Measurements from ENCODE around the gene DDX6. TPM values are rescaled to one million over a fixed set of nuclear protein-coding genes. Genes with fewer than 3 reads are reported as not detected.
"Not testable (repeated sequence)": the region's sequence is repeated elsewhere in the genome, so short reads cannot be mapped to it uniquely, and the experiment has no call there.

DDX6 gene
- total RNA-seq, 2 donors from 2014 or later: 145 to 214 TPM

DNA sequence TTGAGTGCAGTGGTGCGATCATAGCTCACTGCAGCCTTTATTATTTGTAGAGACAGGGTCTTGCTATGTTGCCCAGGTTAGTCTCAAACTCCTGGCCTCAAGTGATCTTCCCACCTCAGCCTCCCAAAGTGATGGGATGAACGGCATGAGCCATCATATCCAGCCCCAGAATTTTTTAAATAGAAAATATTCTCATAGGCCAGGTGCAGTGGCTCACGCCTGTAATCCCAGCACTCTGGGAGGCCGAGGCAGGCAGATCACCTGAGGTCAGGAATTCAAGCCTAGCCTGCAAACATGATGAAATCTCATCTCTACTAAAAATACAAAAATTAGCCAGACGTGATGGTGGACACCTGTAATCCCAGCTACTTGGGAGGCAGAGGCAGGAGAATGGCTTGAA lies 7.6 kb downstream of the DDX6 start:
- H3K27ac Mint-ChIP-seq: peak overlapping the region in 1 of 2 donors; percentile 40
- H3K4me1 Mint-ChIP-seq (ENCODE audit: low read depth in 2 of 2): peaks cover 13 to 26% of the 10 kb centered on the region in 2 donors
- not testable (repeated sequence) for H3K4me3 Mint-ChIP-seq; ATAC-seq; H3K9me3 Mint-ChIP-seq; DNase-seq (ENCODE audit: low spot score); H3K27me3 Mint-ChIP-seq
- H3K36me3 Mint-ChIP-seq: peaks cover 15% of the 10 kb centered on the region

- DNase-seq (ENCODE audit: low spot score) (no peak), ATAC-seq (no peak)
- Mint-ChIP-seq H3K27me3 (no peaks in the 10 kb centered on the region), H3K27ac (peak overlapping the region in 1 of 2 donors; percentile 12), H3K36me3 (peaks cover 33% of the 10 kb centered on the region), H3K9me3 (no peaks in the 10 kb centered on the region), H3K4me3 (no peak overlapping the region), H3K4me1 (ENCODE audit: low read depth in 2 of 2) (peaks cover 33 to 38% of the 10 kb centered on the region in 2 donors)
Measured at GRCh38 chr11:118778898-118779297, 12.1 kb downstream of the DDX6 start.

DNA sequence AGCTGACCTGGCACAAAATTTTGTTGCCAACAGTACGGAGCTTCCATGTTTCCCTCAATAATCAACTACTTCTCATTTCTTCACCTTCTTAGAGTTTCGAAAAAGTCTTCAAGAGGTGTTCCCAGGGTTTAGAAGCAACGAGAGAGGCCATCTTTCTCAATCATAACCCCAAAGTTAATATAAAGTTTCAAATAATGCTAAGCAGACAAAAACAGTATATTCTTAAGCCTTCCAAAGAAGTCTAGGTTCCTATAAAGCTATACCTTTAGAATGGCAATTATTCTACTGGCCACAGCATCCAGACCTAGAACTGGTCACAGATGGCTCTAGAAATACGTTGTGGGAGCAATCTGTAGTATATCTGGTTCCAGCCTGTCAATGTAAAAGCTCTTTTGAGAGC lies 16.9 kb downstream of the DDX6 start:
- no peak for DNase-seq (ENCODE audit: low spot score)
- no peaks in the 10 kb centered on the region for H3K9me3 Mint-ChIP-seq
- H3K4me3 Mint-ChIP-seq: no peak overlapping the region
- peaks cover 39% of the 10 kb centered on the region for H3K36me3 Mint-ChIP-seq
- no peaks in the 10 kb centered on the region for H3K27me3 Mint-ChIP-seq
- peaks cover 56 to 67% of the 10 kb centered on the region in 2 donors for H3K4me1 Mint-ChIP-seq (ENCODE audit: low read depth in 2 of 2)
- no peak for ATAC-seq
- H3K27ac Mint-ChIP-seq: peak overlapping the region in 1 of 2 donors; percentile 76

- Mint-ChIP-seq H3K9me3 (no peaks in the 10 kb centered on the region), H3K4me3 (peak overlapping the region; percentile 18), H3K36me3 (peaks cover 27% of the 10 kb centered on the region), H3K4me1 (ENCODE audit: low read depth in 2 of 2) (peaks cover 46 to 58% of the 10 kb centered on the region in 2 donors), H3K27me3 (no peaks in the 10 kb centered on the region), H3K27ac (peak overlapping the region; percentile 60 to 80)
- ATAC-seq (no peak), DNase-seq (ENCODE audit: low spot score) (no peak)
Measured at GRCh38 chr11:118771547-118772288, 19.2 kb downstream of the DDX6 start.

DNA sequence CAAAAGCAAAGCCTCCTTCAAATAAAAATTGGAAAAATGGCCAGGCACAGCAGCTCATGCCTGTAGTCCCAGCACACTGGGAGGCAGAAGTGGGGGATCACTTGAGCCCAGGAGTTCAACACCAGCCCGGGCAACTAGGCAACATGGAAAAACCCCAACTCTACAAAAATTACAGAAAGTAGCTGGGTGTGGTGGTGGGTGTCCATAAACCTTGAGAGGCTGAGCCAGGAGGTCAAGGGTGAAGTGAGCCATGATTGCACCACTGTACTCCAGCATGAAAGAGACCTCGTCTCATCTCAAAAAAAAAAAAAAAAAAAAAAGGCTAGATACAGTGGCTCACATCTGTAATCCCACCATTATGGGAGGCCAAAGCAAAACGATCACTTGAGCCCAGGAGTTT lies 22.3 kb downstream of the DDX6 start:
- Mint-ChIP-seq H3K4me1 (ENCODE audit: low read depth in 2 of 2) (peaks cover 30 to 44% of the 10 kb centered on the region in 2 donors), H3K27me3 (no peaks in the 10 kb centered on the region), H3K27ac (peak overlapping the region; percentile 43 to 45), H3K36me3 (peaks cover 21% of the 10 kb centered on the region), H3K9me3 (no peaks in the 10 kb centered on the region), H3K4me3 (no peak overlapping the region)
- no peak for DNase-seq (ENCODE audit: low spot score)
- no peak for ATAC-seq

DNA sequence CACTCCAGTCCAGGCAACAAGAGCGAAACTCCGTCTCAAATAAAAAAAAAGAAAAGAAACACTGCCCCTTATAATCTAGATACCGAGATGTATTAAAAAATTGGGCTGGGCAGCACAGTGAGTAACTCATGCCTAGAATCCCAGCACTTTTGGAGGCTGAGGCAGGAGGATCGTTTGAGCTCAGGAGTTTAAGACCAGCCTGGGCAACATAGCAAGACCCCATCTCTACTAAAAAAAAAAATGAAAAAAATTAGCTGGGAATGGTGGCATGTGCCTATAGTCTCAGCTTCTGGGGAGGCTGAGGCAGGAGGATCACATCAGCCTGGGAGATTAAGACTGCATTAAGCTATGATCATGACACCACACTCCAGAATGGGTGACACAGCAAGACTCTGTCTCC lies 24.9 kb downstream of the DDX6 start:
- H3K4me3 Mint-ChIP-seq: no peak overlapping the region
- peaks cover 14% of the 10 kb centered on the region for H3K36me3 Mint-ChIP-seq
- ATAC-seq (no peak), DNase-seq (ENCODE audit: low spot score) (no peak)
- no peaks in the 10 kb centered on the region for H3K9me3 Mint-ChIP-seq
- H3K4me1 Mint-ChIP-seq (ENCODE audit: low read depth in 2 of 2): peaks cover 12 to 25% of the 10 kb centered on the region in 2 donors
- H3K27me3 Mint-ChIP-seq: no peaks in the 10 kb centered on the region
- H3K27ac Mint-ChIP-seq: no peak overlapping the region

DNA sequence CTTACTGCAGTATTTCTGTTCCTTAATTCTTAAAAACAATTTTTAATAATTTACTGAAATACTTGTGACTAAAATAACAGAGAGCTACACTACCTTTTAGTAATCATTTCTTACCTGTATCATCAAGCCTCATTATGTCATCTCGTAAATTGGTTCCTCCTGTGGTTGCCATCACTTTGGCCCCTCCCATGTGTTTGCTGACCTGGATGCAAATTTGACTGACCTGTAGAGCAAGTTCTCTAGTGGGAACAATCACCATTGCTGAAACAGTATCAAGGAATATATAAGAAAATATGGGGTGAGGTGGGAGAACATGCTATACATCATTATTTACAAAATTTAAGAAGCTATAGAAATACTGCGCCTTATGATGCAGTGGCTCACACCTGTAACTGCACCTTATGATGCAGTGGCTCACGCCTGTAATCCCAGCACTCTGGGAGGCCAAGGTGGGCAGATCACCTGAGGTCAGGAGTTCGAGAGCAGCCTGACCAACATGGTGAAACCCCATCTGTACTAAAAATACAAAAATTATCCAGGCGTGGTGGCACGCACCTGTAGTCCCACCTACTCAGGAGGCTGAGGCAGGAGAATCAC lies 25.8 kb downstream of the DDX6 start:
- Mint-ChIP-seq H3K4me1 (ENCODE audit: low read depth in 2 of 2) (peaks cover 12 to 18% of the 10 kb centered on the region in 2 donors), H3K36me3 (peaks cover 14% of the 10 kb centered on the region)
- not testable (repeated sequence) for ATAC-seq; H3K27ac Mint-ChIP-seq; H3K9me3 Mint-ChIP-seq; H3K27me3 Mint-ChIP-seq; DNase-seq (ENCODE audit: low spot score); H3K4me3 Mint-ChIP-seq

- DNase-seq (ENCODE audit: low spot score) (no peak), ATAC-seq (no peak)
- peaks cover 5 to 6% of the 10 kb centered on the region in 2 donors for H3K4me1 Mint-ChIP-seq (ENCODE audit: low read depth in 2 of 2)
- no peaks in the 10 kb centered on the region for H3K9me3 Mint-ChIP-seq
- no peak overlapping the region for H3K4me3 Mint-ChIP-seq
- H3K27ac Mint-ChIP-seq: no peak overlapping the region
- no peaks in the 10 kb centered on the region for H3K27me3 Mint-ChIP-seq
- peaks cover 14% of the 10 kb centered on the region for H3K36me3 Mint-ChIP-seq
Measured at GRCh38 chr11:118763041-118763440, 27.9 kb downstream of the DDX6 start.

- Mint-ChIP-seq H3K27ac (peak overlapping the region in 1 of 2 donors; percentile 15), H3K36me3 (peaks cover 13% of the 10 kb centered on the region)
- H3K27me3 Mint-ChIP-seq; H3K4me3 Mint-ChIP-seq; ATAC-seq; H3K9me3 Mint-ChIP-seq; H3K4me1 Mint-ChIP-seq (ENCODE audit: low read depth in 2 of 2); DNase-seq (ENCODE audit: low spot score): not testable (repeated sequence)
Measured at GRCh38 chr11:118761981-118762380, 29.0 kb downstream of the DDX6 start.

DNA sequence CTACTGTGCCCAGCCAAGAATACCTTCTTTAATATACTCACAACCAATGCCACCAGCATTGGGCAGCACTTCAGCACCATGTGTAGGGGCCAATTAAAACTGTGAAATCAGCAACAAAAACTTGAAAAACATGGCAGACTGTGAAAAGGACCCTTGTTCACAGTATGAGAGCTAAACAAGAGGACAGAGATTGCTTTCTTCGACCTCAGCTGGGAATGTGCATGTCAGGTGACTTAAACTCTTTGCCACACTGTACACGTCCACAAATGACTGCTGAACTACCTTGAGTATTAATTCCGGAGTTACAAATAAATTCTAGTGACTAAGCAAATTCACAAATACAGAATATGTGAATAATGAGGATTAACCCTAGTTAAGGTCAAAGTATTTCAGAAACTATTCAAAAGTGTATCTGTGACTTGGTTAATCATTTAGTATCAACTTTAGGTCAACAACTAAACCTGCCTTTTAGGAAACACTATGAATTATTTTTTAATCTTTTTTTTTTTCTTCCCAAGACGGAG lies 33.0 kb downstream of the DDX6 start:
- H3K4me1 Mint-ChIP-seq (ENCODE audit: low read depth in 2 of 2): peaks cover 3 to 4% of the 10 kb centered on the region in 2 donors
- no peak for ATAC-seq
- H3K36me3 Mint-ChIP-seq: peaks cover 13% of the 10 kb centered on the region
- no peaks in the 10 kb centered on the region for H3K9me3 Mint-ChIP-seq
- H3K4me3 Mint-ChIP-seq: no peak overlapping the region
- no peaks in the 10 kb centered on the region for H3K27me3 Mint-ChIP-seq
- H3K27ac Mint-ChIP-seq: no peak overlapping the region
- no peak for DNase-seq (ENCODE audit: low spot score)

GRCh38 chr11:118752654-118753053 lies 38.3 kb downstream of the DDX6 start:
- Mint-ChIP-seq H3K27ac (no peak overlapping the region), H3K9me3 (no peaks in the 10 kb centered on the region), H3K27me3 (no peaks in the 10 kb centered on the region), H3K36me3 (peaks cover 11% of the 10 kb centered on the region), H3K4me3 (no peak overlapping the region), H3K4me1 (ENCODE audit: low read depth in 2 of 2) (peaks cover 0 to under 1% of the 10 kb centered on the region in 2 donors)
- ATAC-seq (no peak), DNase-seq (ENCODE audit: low spot score) (no peak)

- DNase-seq (ENCODE audit: low spot score): no peak
- peaks cover 15% of the 10 kb centered on the region for H3K36me3 Mint-ChIP-seq
- no peak overlapping the region for H3K27ac Mint-ChIP-seq
Measured at GRCh38 chr11:118749429-118749828, 41.5 kb downstream of the DDX6 start.

DNA sequence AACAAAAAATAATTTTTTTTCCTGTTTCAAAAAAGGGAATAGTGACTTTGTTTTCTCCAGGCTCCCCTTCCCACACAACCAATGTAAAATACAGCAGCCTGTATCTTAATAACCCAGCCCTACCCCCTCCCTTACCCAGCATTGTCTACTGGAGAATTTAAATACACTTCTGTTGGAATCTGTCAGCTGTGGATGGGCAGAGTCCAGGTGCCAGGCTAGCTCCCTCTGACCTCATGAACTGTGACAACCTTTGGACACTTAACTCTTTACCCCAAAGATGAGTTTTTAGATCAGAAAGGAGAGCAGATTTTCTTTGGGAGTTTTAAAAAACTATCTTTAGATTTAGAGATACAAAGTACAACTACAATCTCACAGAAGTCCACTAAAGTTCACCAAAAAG lies 42.9 kb downstream of the DDX6 start:
- peaks cover 15% of the 10 kb centered on the region for H3K36me3 Mint-ChIP-seq
- no peak overlapping the region for H3K4me3 Mint-ChIP-seq
- peaks cover 0 to 9% of the 10 kb centered on the region in 2 donors for H3K4me1 Mint-ChIP-seq (ENCODE audit: low read depth in 2 of 2)
- DNase-seq (ENCODE audit: low spot score) (no peak), ATAC-seq (no peak)
- no peaks in the 10 kb centered on the region for H3K27me3 Mint-ChIP-seq
- H3K27ac Mint-ChIP-seq: no peak overlapping the region
- no peaks in the 10 kb centered on the region for H3K9me3 Mint-ChIP-seq

More at GRCh38 chr11:118749429-118749828, 41.5 kb downstream of the DDX6 start:
- Mint-ChIP-seq H3K27me3 (no peaks in the 10 kb centered on the region), H3K4me1 (ENCODE audit: low read depth in 2 of 2) (peaks cover 0 to 5% of the 10 kb centered on the region in 2 donors), H3K4me3 (no peak overlapping the region), H3K9me3 (no peaks in the 10 kb centered on the region)
- no peak for ATAC-seq

- DNase-seq (ENCODE audit: low spot score) (no peak), ATAC-seq (no peak)
- H3K4me3 Mint-ChIP-seq: no peak overlapping the region
- peaks cover 15% of the 10 kb centered on the region for H3K36me3 Mint-ChIP-seq
- H3K9me3 Mint-ChIP-seq: no peaks in the 10 kb centered on the region
- no peaks in the 10 kb centered on the region for H3K27me3 Mint-ChIP-seq
- peaks cover 0 to 9% of the 10 kb centered on the region in 2 donors for H3K4me1 Mint-ChIP-seq (ENCODE audit: low read depth in 2 of 2)
- H3K27ac Mint-ChIP-seq: no peak overlapping the region
Measured at GRCh38 chr11:118746988-118747585, 43.9 kb downstream of the DDX6 start.
